HepG2 (cell line): ENCODE measurements around the gene NINL. TPM values are rescaled to one million over a fixed set of nuclear protein-coding genes. Genes with fewer than 3 reads are reported as not detected.
A peak's percentile ranks its signal among the peaks of the same experiment; 100 is the strongest.

Source experiments
- CAMTA2 ChIP-seq: sonication (generic); formaldehyde crosslinking; IDR thresholded peaks from 2 replicates; pipeline ENCODE4 v1.4.0; 2020; ENCODE audit warnings: mild to moderate bottlenecking, missing genetic modification reagents, borderline replicate concordance
- DNMT3B ChIP-seq: conservative IDR thresholded peaks from 2 replicates; pipeline ENCODE4 v1.6.1; 2016; ENCODE audit warnings: missing biosample characterization, control low read depth
- GABPB1 ChIP-seq: IDR thresholded peaks from 2 replicates; pipeline ENCODE4 v1.6.1; 2016; ENCODE audit warnings: mild to moderate bottlenecking, missing genetic modification reagents, moderate library complexity, missing compliant biosample characterization
- GLI4 ChIP-seq: sonication (generic); formaldehyde crosslinking; IDR thresholded peaks from 2 replicates; pipeline ENCODE4 v1.5.1; 2020; ENCODE audit warnings: missing genetic modification reagents, mild to moderate bottlenecking, moderate library complexity, borderline replicate concordance
- HBP1 ChIP-seq: IDR thresholded peaks from 2 replicates; pipeline ENCODE4 v1.6.1; 2016; ENCODE audit warnings: low read depth, control low read depth
- ISX ChIP-seq: sonication (generic); formaldehyde crosslinking; conservative IDR thresholded peaks from 2 replicates; pipeline ENCODE4 v1.5.0; 2020; ENCODE audit warnings: missing genetic modification reagents
- MYPOP ChIP-seq: sonication (generic); formaldehyde crosslinking; IDR thresholded peaks from 2 replicates; pipeline ENCODE4 v1.8.1; 2023; ENCODE audit warnings: mild to moderate bottlenecking, moderate library complexity, missing genetic modification reagents
- MZF1 ChIP-seq: sonication (generic); formaldehyde crosslinking; IDR thresholded peaks from 2 replicates; pipeline ENCODE4 v1.8.1; 2023; ENCODE audit warnings: mild to moderate bottlenecking, missing genetic modification reagents, borderline replicate concordance
- NCOA2 ChIP-seq: sonication (generic); formaldehyde crosslinking; IDR thresholded peaks from 2 replicates; pipeline ENCODE4 v1.8.0; 2022; ENCODE audit warnings: inconsistent platforms
- SMARCE1 ChIP-seq: fragments of 450-650 bp; IDR thresholded peaks from 2 replicates; pipeline ENCODE4 v1.6.1; 2017; ENCODE audit warnings: borderline replicate concordance
- ZFP36 ChIP-seq: fragments of 150-350 bp; IDR thresholded peaks from 2 replicates; pipeline ENCODE4 v1.6.1; 2018; ENCODE audit warnings: borderline replicate concordance, low read length, low read depth; ENCODE audit not compliant: partially characterized antibody
- ZHX1 ChIP-seq: sonication (generic); formaldehyde crosslinking; IDR thresholded peaks from 2 replicates; pipeline ENCODE4 v1.8.1; 2022; ENCODE audit warnings: low read depth, mild to moderate bottlenecking, missing genetic modification reagents
- ZNF20 ChIP-seq: sonication (generic); formaldehyde crosslinking; IDR thresholded peaks from 2 replicates; pipeline ENCODE4 v1.4.0; 2020; ENCODE audit warnings: mild to moderate bottlenecking, moderate library complexity, missing genetic modification reagents
- ZNF234 ChIP-seq: sonication (generic); formaldehyde crosslinking; conservative IDR thresholded peaks from 2 replicates; pipeline ENCODE4 v1.5.1; 2020; ENCODE audit warnings: mild to moderate bottlenecking, missing genetic modification reagents
- ZNF501 ChIP-seq: sonication (generic); formaldehyde crosslinking; IDR thresholded peaks from 2 replicates; pipeline ENCODE4 v1.5.1; 2020; ENCODE audit warnings: mild to moderate bottlenecking, moderate library complexity, missing genetic modification reagents
- ZNF672 ChIP-seq: sonication (generic); formaldehyde crosslinking; IDR thresholded peaks from 2 replicates; pipeline ENCODE4 v1.8.1; 2022; ENCODE audit warnings: missing genetic modification reagents
- ZNF713 ChIP-seq: sonication (generic); formaldehyde crosslinking; IDR thresholded peaks from 2 replicates; pipeline ENCODE4 v1.4.0; 2020; ENCODE audit warnings: mild to moderate bottlenecking, missing genetic modification reagents
- polyA plus RNA-seq, 8 experiments: library from polyadenylated mRNA; depleted of rRNA in 3 of 8; stranded (reverse) in 7 of 8; unstranded in 1 of 8; fragments of >200 nt; fragmentation: Illumina TruSeq in 4 of 8; extraction: Trizol in 4 of 8; gene quantifications; 2 replicates each; pipeline versions ENCODE4 v1.2.1 to v1.2.3, GENCODE V29; 2011 to 2016; ENCODE audit warnings: low read depth in 4 of 8, missing spikeins in 1 of 8, mixed read lengths in 1 of 8; ENCODE audit not compliant: insufficient read depth in 1 of 8
- total RNA-seq, 5 experiments: library from RNA; depleted of rRNA; stranded (reverse); fragments of >200 nt; fragmentation: Illumina TruSeq; extraction: Trizol; gene quantifications; 2 replicates each; pipeline ENCODE4 v1.2.3, GENCODE V29; 2016; ENCODE audit warnings: low read depth in 1 of 5
- TF ChIP-seq, protein P1 (sequence below): sonication (generic); formaldehyde crosslinking; conservative IDR thresholded peaks from 2 replicates; pipeline ENCODE4 v1.8.0; 2022; ENCODE audit warnings: low read depth, missing genetic modification reagents
- TF ChIP-seq, protein P2 (sequence below): sonication (generic); formaldehyde crosslinking; IDR thresholded peaks from 2 replicates; pipeline ENCODE4 v1.8.1; 2023; ENCODE audit warnings: mild to moderate bottlenecking, missing genetic modification reagents

Gene NINL
- total and polyA plus RNA-seq, 2 of the 13 experiments (the other 11 are each of a cell fraction or from before 2014, with no cell fraction given), result 32.3 to 34.3 TPM

- TF ChIP-seq ZNF672 (CRISPR knock-in tag), result peak; percentile 93
- peak; percentile 99 for TF ChIP-seq MYPOP
- peak; percentile 92; the same call in 1 of the 2 replicates for TF ChIP-seq CAMTA2 (CRISPR knock-in tag)
- TF ChIP-seq ZNF501 (CRISPR knock-in tag), result peak; percentile 100
- TF ChIP-seq MZF1 (CRISPR knock-in tag), result peak; percentile 79; the same call in 1 of the 2 replicates
- peak; percentile 90 for TF ChIP-seq ZHX1
- TF ChIP-seq HBP1 (CRISPR knock-in tag), result peak; percentile 99
- TF ChIP-seq NCOA2 (CRISPR knock-in tag), result peak; percentile 69
- peak; percentile 77; the same call in 1 of the 2 replicates for TF ChIP-seq ZNF713 (CRISPR knock-in tag)
- TF ChIP-seq GABPB1 (CRISPR knock-in tag), result peak; percentile 88
- TF ChIP-seq ISX (CRISPR knock-in tag), result peak; percentile 99
- TF ChIP-seq, protein P1, sequence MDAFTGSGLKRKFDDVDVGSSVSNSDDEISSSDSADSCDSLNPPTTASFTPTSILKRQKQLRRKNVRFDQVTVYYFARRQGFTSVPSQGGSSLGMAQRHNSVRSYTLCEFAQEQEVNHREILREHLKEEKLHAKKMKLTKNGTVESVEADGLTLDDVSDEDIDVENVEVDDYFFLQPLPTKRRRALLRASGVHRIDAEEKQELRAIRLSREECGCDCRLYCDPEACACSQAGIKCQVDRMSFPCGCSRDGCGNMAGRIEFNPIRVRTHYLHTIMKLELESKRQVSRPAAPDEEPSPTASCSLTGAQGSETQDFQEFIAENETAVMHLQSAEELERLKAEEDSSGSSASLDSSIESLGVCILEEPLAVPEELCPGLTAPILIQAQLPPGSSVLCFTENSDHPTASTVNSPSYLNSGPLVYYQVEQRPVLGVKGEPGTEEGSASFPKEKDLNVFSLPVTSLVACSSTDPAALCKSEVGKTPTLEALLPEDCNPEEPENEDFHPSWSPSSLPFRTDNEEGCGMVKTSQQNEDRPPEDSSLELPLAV (CRISPR knock-in tag), result no peak; the same call in 1 of the 2 replicates
- TF ChIP-seq SMARCE1, result no peak
- TF ChIP-seq ZNF20 (CRISPR knock-in tag), result peak; percentile 95
- peak; percentile 96 for TF ChIP-seq GLI4
- TF ChIP-seq, protein P2, sequence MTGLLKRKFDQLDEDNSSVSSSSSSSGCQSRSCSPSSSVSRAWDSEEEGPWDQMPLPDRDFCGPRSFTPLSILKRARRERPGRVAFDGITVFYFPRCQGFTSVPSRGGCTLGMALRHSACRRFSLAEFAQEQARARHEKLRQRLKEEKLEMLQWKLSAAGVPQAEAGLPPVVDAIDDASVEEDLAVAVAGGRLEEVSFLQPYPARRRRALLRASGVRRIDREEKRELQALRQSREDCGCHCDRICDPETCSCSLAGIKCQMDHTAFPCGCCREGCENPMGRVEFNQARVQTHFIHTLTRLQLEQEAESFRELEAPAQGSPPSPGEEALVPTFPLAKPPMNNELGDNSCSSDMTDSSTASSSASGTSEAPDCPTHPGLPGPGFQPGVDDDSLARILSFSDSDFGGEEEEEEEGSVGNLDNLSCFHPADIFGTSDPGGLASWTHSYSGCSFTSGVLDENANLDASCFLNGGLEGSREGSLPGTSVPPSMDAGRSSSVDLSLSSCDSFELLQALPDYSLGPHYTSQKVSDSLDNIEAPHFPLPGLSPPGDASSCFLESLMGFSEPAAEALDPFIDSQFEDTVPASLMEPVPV (CRISPR knock-in tag), result peak; percentile 100
- no peak for TF ChIP-seq ZFP36
- no peak; the same call in 1 of the 2 replicates for TF ChIP-seq ZNF234
- peak; percentile 89 for TF ChIP-seq DNMT3B
Measured at GRCh38 chr20:25407311-25408169, 177.8 kb downstream of the NINL start, which contains the start of gene GINS1 (continued).
